Measurements from ENCODE around the gene LRMDA. TPM values are rescaled to one million over a fixed set of nuclear protein-coding genes. Genes with fewer than 3 reads are reported as not detected.

The LRMDA gene
- total and polyA plus RNA-seq, 2 of the 4 experiments (the other 2 are of a cell fraction) = 0.07 TPM; not detected in 1

DNA sequence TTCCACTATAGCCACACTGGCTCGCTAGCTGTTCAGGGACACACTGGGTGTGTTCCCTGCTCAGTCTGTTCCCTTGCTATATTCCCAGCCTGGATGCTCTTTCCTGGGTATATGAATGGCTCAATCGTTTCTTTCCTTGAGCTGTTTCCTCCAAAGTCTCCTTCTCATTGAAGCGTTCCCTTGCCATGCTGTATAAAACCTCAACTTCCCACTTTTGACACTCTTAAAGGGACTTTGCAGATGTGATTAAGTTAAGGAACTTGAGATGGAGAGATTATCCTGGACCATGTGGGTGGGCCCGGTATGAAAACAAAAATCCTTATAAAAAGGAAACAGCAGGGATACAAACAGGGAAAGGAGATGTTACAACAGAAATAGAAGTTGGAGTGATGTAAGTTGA, 973.1 kb downstream of the LRMDA start:
- POLR2A ChIA-PET (ENCODE audit: unreplicated experiment) = no interaction called here

More for the DNA sequence above, 973.1 kb downstream of the LRMDA start:
- Histone ChIP-seq H2BK5ac (ENCODE audit: low read depth, low read length, poor library complexity, severe bottlenecking) (no peak overlapping the region), H2AFZ (replicated peaks; ENCODE audit: low read length, poor library complexity) (peak overlapping the region; percentile 44), H3K79me1 (ENCODE audit: low read depth in 1 of 2, low read length in 2 of 2) (no peaks in the 10 kb centered on the region), H3K4me2 (ENCODE audit: low read depth, low read length) (no peak overlapping the region), H3K4ac (ENCODE audit: low read depth, low read length) (0 out of 2 replicates have a peak overlapping the region, but pooled peaks have one; percentile 37), H3K14ac (replicated peaks; ENCODE audit: low read depth, low read length) (0 out of 2 replicates have a peak overlapping the region, but pooled peaks have one; percentile 23), H4K5ac (ENCODE audit: low read depth, low read length) (no peak overlapping the region), H3K9me1 (ENCODE audit: insufficient read depth, low read length) (no peaks in the 10 kb centered on the region), H2BK15ac (ENCODE audit: low read depth, low read length) (peak overlapping the region; percentile 49; the same call in 1 of the 3 replicates), H2BK120ac (ENCODE audit: low read depth, low read length) (0 out of 2 replicates have a peak overlapping the region, but pooled peaks have one; percentile 18), H2AK5ac (ENCODE audit: low read depth, low read length) (0 out of 2 replicates have a peak overlapping the region, but pooled peaks have one; percentile 32), H4K91ac (ENCODE audit: insufficient read depth, low read depth, low read length) (no peak overlapping the region), H3K4me1 (ENCODE audit: control insufficient read depth, insufficient read depth, low read length) (peaks cover 3% of the 10 kb centered on the region; the same call in 1 of the 2 replicates), H4K20me1 (ENCODE audit: insufficient read depth, low read length) (no peaks in the 10 kb centered on the region), H4K8ac (ENCODE audit: low read depth in 2 of 2, low read length in 2 of 2) (0 out of 4 replicates have a peak overlapping the region, but pooled peaks of 1 of the 2 experiments have one; percentile 14), H3K36me3 (ENCODE audit: control insufficient read depth, insufficient read depth, low read length) (no peaks in the 10 kb centered on the region), H3K56ac (ENCODE audit: extremely low read depth, insufficient read depth, low read length) (no peak overlapping the region), H2AK9ac (replicated peaks; ENCODE audit: low read depth, low read length, poor library complexity) (no peak overlapping the region), H3K27me3 (ENCODE audit: control insufficient read depth, insufficient read depth, low read length) (no peaks in the 10 kb centered on the region), H3K27ac (ENCODE audit: insufficient read depth, low read length) (no peak overlapping the region), H3K9me3 (ENCODE audit: control insufficient read depth, insufficient read depth, low read length) (peaks cover 3% of the 10 kb centered on the region; the same call in 1 of the 2 replicates), H3K18ac (ENCODE audit: low read depth, low read length) (peak overlapping the region; percentile 29; the same call in 1 of the 2 replicates), H3K23ac (ENCODE audit: low read depth, low read length) (no peak overlapping the region), H2BK20ac (ENCODE audit: low read depth, low read length) (peak overlapping the region; percentile 12; the same call in 1 of the 2 replicates), H3K4me3 (ENCODE audit: insufficient read depth, low read depth, low read length) (no peak overlapping the region), H3K9ac (ENCODE audit: low read depth, low read length) (no peak overlapping the region)
- WGBS, 2 experiments (ENCODE audit: extremely low coverage in 2 of 2, insufficient read length in 1 of 2) = no CpG with 5 or more reads among the region's 4 CpGs
- no peak for DNase-seq
- in situ Hi-C loops (cut with MboI; ENCODE audit: low sequenced_read_pairs) (no loop called here), intact Hi-C loops (cut with micrococcal nuclease) (no loop called here), dilution Hi-C loops (cut with HindIII; ENCODE audit: low sequenced_read_pairs, unreplicated experiment) (no loop called here)
- no peak for ATAC-seq (ENCODE audit: low read depth)
- BruUV-seq (replicated peaks) = no TSS peak
- CTCF ChIA-PET = no interaction called here
- TF ChIP-seq SMC3 (IDR thresholded peaks at IDR 0.05; ENCODE audit: low read depth, low read length) = no peak
- no peak for TF ChIP-seq RFX5 (IDR thresholded peaks at IDR 0.05; ENCODE audit: low read depth, low read length)
- no peak for TF ChIP-seq RAD21 (IDR thresholded peaks at IDR 0.05; ENCODE audit: low read length)
- no peak for TF ChIP-seq BHLHE40 (IDR thresholded peaks at IDR 0.05; ENCODE audit: low read depth, low read length)
- no peak for TF ChIP-seq MAZ (IDR thresholded peaks at IDR 0.05; ENCODE audit: borderline replicate concordance, low read depth, low read length)
- no peak for TF ChIP-seq MAFK (IDR thresholded peaks at IDR 0.05; ENCODE audit: low read depth, low read length)
- TF ChIP-seq ELK1 (IDR thresholded peaks at IDR 0.05; ENCODE audit: borderline replicate concordance, low read depth, low read length) = no peak
- TF ChIP-seq USF2 (IDR thresholded peaks at IDR 0.05; ENCODE audit: low read depth, low read length) = no peak
- no peak for TF ChIP-seq CTCF (conservative IDR thresholded peaks at IDR 0.05; ENCODE audit: low read depth, low read length)
- TF ChIP-seq RCOR1 (IDR thresholded peaks at IDR 0.05; ENCODE audit: insufficient replicate concordance, low read length) = no peak
- no peak for TF ChIP-seq MXI1 (IDR thresholded peaks at IDR 0.05; ENCODE audit: borderline replicate concordance, low read depth, low read length)
- TF ChIP-seq FOS (IDR thresholded peaks at IDR 0.05; ENCODE audit: low read depth, low read length) = no peak
- no peak for TF ChIP-seq POLR2A (IDR thresholded peaks at IDR 0.05; ENCODE audit: low read depth, low read length)
- TF ChIP-seq NFE2L2 (IDR thresholded peaks at IDR 0.05; ENCODE audit: low read depth, low read length) = no peak

Measured in IMR-90 (cell line).